RKO (cell line): ENCODE data around the gene RHOV.

ENCODE experiments used
- DNase-seq: peaks from one replicate; pipeline ENCODE4 v3.0.0-alpha.2; 2016; ENCODE audit warnings: low spot score

Gene RHOV

GRCh38 chr15:40845036-40845435 is 29.0 kb downstream of the RHOV start:
- peak; percentile 17 for DNase-seq

- peak; percentile 54 for DNase-seq
Measured at GRCh38 chr15:40844696-40845030, 29.4 kb downstream of the RHOV start.

DNA sequence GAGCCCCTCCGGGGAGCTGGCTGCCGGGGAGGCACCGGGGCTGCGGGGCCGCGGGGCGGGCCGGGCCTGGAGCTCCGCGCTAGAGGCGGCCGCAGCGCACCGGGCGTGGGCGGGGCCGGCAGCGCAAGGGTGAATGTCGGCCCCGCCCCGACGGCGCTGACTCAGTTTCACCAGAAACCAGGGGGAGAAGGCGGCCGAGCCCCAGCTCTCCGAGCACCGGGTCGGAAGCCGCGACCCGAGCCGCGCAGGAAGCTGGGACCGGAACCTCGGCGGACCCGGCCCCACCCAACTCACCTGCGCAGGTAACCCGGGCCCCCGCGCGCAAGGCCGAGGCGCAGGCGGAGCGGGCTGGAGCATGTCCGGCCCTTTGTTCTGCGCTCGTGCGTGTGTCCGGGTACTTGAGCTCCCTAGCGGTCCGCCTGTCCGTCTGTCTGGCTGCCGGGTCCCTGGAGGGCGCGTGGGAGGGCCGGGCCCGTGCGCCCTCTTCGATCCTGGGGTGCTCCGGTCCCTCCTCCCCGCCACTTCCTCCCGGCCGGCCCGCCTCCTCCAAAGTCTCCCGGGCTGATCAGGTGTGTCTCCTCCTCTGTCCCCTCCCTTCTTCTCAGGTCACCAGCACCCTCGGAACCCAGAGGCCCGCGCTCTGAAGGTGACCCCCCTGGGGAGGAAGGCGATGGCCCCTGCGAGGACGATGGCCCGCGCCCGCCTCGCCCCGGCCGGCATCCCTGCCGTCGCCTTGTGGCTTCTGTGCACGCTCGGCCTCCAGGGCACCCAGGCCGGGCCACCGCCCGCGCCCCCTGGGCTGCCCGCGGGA is 29.9 kb downstream of the RHOV start, which contains the start of gene SPINT1:
Gene SPINT1, plus strand, starts transcription at position 164 of the 811 bp plus-strand sequence. Its CDS starts 507 bp downstream, at position 671.
- peak; percentile 75 for DNase-seq

DNA sequence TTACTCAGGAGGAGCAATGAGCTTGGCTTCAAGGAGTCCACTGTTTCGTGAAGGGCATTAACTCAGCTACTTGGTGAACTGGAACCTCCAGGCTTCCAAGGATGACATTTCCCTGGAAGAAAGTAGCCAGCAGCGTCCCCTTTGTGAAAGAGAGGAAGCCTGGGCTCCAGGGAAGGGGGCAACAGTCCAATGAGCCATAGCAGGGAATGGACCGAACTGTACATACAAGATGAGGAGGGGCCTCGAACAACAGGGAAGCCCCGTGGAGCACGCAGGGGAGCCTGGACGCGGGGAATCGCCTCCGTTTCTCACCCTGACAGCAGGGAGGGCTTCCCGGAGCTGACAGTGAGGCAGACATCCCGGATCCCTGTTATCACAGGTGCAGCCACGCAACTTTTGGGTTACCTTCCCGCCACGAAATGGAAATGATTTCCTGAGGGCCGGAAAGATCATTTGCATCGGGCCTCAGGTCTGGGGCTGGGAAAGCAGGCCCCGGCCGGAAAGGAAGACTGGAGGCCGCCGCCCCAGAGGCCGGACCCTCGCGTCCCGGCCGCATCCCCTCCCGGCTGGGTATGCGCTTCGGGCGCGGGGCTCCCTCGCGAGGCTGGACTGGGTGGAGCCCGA is 30.7 kb downstream of the RHOV start:
- no peak for DNase-seq

DNA sequence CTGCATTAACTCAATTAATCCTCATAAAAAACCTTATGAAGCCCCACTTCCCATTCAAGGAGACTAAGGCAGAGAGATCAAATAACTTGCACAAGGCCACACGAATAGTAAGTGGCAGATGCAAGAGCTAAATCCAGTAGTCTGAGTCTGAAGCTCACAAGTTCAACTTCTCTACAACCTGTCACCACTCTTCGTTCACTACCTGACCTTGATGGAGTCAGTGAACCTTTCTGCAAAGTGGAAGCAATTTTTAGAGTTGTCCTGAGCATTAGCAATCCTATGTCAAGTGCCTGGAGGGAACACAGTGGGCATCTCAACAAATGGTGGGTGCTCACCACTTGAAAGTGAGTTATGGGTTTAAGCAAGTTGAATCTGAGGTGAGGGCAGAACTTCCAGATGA is 32.3 kb downstream of the RHOV start:
- no peak for DNase-seq

DNA sequence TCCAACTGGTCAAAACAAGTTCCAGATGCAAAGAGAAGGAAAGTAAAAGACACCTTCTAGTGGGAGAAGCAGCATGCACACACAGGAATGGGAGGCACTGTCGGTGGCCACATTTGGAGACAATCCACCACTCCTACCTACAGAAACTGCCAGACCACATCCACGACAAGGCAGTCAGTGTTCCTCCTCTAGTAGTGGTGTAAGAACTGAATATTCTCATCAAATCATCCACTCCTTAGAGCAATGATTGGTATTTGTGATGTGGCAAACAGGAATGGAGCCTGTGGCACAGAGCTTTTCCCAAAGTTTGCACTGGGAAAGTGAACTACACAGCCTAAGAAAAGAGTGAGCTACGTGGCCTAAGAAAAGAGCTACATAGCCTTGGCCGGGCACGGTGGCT is 35.3 kb downstream of the RHOV start:
- DNase-seq: no peak

DNA sequence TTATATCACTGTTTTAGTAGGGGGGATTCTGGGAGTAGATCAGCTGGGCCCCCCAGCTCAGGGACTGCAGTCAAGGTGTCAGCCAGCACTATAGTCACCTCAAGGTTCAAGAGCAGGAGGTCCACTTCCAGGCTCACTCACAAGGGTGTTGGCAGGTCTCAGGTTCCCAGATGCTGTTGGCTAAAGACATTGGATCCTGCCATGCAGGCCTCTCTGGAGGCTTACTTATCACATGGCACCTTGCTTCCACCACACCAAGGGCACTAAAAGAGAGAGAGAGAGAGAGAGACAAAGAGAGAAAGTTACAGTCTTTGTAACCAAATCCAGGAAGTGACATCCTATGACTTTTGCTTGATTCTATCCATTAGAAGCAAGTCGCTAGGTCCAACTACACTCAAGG is 38.0 kb downstream of the RHOV start:
- DNase-seq: no peak

DNA sequence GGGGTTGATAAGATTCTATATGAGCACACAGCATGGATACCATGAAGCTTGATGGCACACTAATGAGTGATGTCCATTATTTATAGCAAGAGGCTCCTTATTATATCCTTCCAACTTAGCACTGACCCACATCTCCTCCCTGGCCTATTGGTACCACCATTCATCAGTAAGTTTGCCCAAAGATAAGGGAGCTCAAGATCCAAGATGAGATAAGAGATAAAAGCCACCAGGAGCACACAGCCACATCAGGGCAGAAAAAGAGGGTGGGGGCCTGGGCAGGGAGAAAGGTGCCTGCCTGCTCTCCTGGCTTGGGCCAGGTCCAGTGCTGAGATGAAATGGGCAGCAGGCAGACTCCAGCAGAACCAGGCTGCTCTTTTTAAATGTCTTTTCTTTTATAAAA is 41.1 kb downstream of the RHOV start:
- DNase-seq: no peak

- DNase-seq: no peak
Measured at GRCh38 chr15:40831861-40832260, 42.2 kb downstream of the RHOV start.

DNA sequence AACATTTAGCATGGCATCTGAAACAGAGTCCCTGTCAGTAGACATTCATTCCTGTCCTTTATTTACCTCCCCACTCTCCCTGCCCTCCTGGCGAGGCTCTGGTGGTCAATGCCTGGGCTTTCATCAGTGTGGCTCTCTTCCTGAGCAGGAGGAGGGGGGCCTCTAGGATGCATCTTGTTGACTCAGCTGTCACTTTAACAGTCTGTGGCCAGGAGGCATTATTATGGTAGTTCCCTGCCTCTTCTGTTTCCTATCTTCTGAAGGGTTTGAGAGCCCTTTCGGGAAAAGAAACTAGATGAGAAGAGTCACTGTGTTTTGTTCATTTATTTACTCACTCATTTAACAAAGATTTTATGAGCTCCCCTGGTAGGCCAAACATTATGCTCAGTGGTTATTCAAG is 43.1 kb downstream of the RHOV start:
- DNase-seq: no peak

DNA sequence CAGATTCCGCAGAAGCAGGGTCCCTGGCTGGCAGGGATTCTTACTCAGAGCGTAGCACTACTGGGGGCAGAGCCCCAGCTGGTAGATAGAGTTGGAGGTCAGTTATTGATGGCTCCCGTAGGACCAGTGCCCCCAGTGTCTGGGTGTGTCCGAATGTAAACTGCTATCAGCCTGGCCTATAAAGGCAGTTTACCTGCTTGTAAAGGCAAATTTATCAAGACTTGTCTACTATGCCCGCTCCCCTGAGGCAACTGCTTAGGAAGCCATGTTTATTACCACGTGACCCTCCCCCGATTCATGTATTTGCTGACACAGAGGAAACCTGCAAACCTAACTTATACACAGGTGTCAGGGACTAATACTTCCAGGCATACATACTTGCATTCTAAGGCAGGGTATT is 44.9 kb downstream of the RHOV start:
- no peak for DNase-seq

DNA sequence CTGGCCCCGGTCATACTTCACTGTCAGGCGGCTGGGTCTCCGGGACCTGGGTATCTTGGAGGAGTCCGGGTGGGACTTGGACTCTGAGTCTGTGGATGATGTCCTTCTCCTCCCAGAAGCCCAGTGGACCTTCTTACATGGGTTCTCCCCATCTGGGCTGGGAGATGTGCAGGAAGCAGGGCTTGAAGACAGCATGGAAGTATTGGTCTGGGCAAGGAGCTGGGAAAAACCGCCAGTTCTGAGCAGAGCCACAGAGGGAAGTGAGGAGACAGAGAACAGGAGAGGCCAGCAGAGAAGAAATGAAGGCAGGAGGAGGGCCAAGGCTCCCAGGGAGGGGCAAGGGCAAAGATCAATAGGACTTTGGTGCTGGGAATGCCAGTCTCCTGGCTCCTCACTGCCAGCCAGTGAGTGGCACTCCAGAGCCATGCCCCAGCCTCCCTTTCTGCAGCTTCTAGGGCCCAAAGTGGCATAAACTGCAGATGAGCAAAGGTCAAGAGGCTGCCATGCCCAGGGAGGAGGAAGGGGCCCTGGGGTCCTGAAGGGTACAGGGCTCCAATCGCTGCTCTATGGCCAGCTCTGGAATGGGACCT is 45.5 kb downstream of the RHOV start, which contains the start of gene PPP1R14D:
Gene PPP1R14D, minus strand, starts transcription at position 262 of the 590 bp plus-strand sequence. Its CDS starts 67 bp downstream, at position 195.
- DNase-seq: no peak

- no peak for DNase-seq
Measured at GRCh38 chr15:40826423-40827075, 47.5 kb downstream of the RHOV start.

DNA sequence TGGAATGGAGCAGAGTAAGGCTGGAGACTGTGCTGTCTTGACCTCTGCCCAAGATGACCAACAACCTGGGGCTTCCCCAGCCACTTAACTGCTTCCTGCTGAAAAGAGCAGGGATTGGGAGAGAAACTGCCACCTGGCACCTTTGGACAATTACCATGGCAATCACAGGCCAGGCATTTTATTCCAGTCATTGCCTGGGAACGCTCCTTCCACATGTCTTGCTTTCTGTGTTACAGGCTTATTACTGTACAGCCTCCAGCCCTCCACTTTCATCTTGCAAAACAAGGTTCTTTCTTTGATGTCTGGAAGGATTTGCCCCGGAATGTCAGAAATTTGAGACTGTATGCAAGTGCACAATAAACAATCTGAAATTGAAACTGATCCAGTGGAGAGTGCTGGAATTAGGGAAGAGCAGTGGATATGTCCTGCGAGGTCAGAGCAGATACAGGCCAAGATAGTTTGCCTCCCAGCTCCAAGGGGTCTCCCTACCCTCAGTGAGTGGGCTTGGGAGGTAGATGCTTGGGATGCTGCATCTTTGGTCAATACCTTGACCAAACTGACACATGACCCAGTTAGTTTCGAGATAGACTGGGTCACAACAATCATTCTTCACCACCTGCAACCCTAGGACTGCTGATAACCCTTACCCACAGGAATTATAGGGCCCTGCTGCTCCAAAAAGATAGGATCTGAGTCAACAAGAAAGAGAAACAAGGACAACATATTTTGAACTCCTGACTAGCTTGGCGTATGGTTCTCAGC is 48.2 kb downstream of the RHOV start:
- DNase-seq: no peak

- peak; percentile 20 for DNase-seq
Measured at GRCh38 chr15:40823572-40824343, 50.3 kb downstream of the RHOV start.
